NCI-H1105 (cell line): ENCODE results near the gene PDZRN4.
"Not testable (repeated sequence)": the region's sequence is repeated elsewhere in the genome, so short reads cannot be mapped to it uniquely, and the experiment has no call there.

Source experiments
- DNase-seq: peaks from one replicate; lab custom pipeline; 2025; lab: John Stamatoyannopoulos, UW

Gene PDZRN4

DNA sequence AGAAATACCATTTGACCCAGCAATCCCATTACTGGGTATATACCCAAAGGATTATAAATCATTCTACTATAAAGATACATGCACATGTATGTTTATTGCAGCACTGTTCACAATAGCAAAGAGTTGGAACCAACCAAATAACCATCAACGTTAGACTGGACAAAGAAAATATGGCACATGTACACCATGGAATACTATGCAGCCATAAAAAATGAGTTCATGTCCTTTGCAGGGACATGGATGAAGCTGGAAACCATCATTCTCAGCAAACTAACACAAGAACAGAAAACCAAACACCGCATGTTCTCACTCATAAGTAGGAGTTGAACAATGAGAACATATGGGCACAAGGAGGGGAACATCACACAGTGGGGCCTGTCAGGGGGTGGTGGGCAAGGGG is 97.3 kb downstream of the PDZRN4 start:
- not testable (repeated sequence) for DNase-seq

DNA sequence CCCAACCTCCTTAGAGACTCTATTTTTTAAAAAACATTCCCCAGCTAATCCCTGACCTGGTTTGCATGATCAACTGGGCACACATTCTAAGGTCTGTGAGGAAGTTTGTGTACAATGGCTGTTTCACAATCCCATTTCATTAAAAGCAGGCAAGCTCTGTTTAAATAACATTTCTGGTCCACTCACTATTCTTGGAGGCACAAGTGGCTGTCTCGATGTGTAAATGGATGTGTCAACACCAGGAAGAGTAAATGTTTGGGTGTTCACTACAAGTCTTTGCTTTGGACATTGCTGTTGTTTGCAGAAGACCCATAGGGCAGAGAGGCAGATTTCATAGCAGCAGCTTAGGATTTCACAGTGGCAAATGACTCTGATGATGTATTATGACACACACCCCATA is 98.3 kb downstream of the PDZRN4 start:
- DNase-seq: no peak

DNA sequence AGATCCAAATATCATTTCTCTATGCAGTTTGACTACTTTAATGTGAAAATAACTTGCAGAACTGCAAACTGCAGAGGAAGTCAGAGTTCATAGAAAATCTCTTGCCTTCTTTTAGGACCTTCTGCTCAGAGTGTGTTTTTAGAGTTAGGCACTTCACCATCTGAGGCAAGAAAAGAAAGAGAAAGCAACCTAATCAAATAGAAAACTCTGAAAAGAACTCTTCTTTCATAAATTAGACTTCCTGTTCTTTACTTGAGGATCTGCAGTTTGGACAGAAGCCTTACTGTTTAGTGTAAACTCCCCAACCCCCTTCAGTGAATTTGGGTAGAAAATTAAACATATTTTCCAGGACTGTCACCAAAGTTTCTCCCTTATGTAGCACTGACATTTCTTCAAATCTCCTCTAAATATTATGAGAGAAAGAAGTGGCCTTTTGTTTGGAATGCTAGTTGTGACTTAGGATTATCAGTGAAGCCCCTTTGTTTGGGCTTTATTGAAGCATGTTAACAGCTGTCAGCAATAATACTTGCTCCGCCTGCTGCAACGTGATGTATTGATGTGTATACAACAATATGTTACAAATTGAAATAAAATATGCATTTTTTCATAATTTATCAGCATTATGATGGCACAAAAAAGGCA is 99.5 kb downstream of the PDZRN4 start:
- no peak for DNase-seq

DNA sequence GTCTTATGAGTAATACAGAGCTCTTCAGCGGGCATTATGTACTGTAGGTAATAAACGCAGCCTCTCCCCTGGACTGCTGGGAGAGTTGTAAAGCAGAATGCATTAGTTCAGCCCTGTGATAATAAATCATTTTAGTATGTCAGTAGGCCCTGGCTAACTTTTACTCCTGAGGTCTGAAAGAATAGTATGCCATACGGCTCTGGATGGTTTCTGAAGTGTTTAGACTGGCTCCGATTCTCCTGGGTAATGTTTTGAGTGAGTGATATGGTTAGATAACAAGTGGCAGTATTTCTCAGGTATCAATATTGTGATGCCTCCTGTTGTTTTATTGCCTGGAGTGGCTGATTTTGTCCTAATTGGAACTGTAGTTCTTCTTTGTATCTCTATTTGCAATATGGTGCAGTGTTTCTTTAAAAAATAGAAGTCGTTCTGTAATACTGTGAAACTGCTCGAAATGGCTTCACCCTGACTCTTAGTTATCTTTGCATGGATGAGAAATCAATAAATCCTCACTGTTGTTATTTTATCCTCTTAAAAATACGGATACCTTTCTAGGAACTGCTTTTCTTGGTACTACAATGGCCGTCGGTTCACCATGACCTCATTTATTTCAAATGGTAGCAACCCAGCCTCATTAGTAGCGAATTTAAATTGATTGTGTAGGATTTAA is 100.2 kb downstream of the PDZRN4 start:
- DNase-seq: peak; percentile 36

DNA sequence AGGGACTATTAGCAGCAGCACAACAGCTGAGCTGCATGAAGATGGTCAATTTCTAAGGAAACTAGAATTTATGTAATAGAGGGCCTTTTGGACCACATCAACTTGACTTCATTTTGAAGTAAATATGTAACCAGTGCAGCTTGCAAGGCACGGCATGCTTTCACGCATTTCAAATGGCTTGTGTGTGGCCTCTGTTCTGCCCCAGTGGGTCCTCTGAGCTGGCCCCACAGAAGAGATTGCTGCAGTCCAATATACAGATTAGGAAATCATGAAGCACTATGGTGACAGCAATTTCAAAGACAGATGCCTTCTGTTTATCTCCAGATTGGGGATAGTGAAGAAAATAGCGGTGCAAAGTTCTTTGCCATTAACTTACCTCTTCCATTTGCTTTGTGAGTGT is 101.4 kb downstream of the PDZRN4 start:
- no peak for DNase-seq

DNA sequence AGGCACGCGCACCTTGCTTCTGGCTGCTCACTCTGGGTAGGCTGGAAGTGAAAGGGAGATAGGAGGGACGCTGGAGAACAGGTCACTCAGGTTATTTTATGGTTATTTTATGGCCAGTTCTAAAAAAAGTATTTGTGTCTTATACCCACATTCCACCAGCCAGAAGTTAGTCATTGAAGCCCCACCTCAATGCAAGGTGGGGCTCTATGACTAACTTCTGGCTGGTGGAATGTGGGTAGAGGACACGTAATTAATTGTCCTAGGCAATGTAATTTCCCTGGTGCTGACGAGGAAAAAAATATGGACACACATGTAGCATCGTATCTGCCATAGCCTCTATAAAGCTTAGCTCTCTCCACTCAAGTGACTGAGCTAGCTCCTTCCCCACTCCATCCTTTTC is 104.9 kb downstream of the PDZRN4 start:
- DNase-seq: no peak

DNA sequence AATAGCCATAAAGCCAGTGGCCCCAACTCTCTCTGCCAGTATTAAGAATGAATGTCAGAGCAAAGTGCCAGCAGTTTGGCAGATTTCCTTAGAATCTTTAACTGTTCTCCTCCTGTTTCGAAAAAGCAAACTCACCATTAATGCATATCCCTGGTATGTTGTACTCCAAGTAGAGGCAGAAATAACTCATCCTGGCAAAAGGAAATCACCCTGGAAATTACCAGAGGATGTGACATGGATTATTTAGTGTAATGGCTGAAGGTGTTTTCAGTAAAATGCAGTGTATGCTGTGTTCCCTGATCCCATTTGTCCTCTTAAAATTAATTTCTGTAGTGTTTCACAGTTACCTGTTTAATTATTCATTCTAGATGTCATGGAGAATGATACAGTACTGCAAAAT is 105.3 kb downstream of the PDZRN4 start:
- no peak for DNase-seq

DNA sequence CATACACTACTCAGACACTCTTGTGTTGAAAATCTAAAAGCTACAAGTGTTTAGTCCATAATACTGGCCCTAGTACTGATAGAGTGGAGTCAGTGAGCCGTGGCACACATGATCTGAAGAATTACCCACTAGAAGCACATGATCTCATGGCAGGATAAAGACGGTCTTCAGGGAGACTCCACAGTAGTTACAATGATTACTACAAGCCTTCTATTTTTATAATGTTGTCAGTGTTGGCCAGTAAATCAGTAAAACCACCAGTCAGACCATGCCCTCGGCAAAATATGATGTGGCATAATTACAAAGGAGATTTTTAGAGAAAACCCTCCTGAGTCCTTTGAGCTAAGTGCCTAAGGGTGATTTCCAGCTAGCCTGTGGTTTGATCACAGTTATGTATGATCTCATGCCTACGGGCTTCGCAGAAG is 114.9 kb downstream of the PDZRN4 start:
- no peak for DNase-seq

DNA sequence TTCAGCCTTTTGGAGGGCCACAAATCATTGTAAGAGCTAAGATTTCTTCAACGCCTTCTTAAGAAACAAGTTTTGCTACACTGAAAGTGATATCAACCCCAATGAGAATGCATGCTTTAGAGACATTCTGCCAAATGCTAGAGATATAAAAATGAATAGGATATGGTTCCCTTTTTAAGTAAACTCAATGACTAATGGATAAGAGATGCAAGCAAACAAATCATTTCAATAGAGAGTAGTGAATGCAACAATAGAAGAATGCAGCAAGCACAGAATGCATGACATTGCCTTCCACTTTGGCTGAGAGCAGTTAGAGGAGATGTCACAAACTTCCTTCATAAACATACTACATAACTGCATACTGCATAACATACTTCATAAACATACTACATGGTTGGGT is 116.4 kb downstream of the PDZRN4 start:
- DNase-seq: no peak

DNA sequence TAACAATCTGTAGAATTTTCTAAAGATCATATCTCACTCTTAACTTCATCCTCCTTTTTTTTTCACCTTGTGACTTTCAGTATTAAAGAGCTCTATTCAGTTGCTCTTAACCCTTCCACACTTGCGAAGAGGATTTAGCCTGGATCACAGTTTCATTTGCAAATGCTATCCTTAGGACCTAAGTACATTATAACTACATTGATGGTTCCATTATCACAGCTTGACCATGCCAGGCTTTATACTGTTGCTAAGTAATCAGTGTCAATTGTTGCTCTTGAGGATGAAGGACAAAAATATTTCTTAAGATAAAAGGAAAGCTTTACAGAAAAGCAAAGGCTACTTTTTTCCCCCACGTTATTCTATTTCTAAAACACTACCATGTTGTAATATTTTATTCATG is 122.2 kb downstream of the PDZRN4 start:
- DNase-seq: no peak

DNA sequence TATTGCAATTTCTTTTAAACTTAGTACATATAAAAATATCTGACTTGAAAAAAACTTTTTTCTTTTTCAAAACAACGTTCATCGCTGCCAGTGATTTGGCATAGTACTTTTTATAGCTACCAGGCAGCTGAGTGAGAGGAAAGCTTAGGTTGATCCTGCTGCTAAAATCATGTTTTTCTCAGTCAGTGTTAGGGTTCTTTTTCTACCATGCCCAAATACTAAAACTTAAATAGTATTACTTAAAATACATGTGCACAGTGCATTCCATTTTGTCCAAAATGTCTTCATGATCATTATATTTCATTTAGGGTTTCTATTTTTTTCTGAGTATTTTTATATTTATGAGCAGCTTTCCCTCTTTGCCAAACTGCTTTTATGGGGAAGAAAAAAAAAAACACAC is 123.8 kb downstream of the PDZRN4 start:
- no peak for DNase-seq

DNA sequence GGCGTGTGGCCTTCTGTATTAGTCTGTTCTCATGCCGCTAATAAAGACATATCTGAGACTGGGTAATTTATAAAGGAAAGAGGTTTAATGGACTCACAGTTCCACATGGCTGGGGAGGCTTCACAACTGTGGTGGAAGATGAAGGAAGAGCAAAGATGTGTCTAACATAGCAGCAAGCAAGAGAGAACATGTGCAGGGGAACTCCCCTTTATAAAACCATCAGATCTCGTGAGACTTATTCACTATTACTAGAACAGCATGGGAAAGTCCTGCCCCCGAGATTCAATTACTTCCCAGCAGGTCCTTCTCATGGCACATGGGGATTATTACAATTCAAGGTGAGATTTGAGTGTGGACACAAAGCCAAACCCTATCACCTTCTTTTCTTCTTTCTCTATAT is 124.3 kb downstream of the PDZRN4 start:
- not testable (repeated sequence) for DNase-seq

DNA sequence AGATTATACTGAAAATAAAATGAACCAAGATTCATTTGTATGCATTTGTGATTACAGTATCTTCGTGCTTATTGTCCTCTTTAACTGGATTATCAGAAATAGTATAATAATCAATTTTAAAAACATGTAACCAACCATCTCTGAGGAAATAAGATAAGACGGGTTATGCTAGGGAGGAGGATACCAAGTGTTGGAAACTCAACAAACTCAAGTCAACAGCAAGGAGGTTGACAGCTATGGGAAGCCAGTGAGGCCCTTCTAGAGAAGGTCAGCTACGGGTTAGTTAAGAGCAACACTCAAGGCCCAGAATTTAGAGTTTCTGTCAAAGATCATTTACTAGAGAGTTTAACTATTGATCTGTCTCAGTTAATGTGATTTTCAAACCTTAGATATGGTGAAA is 137.2 kb downstream of the PDZRN4 start:
- DNase-seq: no peak

DNA sequence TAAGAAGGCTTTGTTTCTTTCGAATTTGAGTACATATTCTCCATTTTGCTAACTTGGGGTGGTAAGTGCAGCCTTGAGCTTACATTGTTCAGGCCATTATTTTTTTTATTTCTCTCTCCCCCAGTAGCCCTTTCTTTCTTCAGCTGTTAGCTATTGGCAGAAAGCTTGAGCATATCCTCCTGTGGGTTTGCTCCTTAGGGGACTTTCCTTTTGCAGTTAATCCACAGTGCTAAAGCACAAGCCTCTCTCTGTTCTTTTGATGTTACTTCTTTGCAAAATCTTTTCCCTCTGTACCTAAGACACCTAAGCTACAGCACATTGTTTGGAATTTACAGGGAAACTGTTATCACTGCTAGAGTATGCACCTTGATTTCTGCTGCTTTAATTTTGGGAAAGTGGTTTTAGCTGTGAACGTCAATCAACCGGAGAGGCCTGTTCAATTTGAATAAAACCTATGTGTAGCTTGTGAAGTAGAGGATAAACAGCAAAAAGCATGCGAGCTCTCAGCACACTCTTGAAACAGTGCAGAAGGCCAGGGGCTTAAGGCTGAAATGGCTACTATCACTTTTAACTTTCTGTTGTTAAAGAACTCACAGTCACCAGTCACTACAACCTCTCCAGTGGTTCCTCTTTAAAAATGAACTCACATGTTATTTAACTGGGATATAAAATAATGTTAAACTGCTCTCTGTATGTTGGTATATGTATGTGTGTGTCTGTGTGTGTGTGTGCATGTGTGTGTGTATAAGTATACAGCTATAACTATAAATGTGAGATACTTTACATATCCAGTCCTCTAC is 139.2 kb downstream of the PDZRN4 start:
- no peak for DNase-seq

DNA sequence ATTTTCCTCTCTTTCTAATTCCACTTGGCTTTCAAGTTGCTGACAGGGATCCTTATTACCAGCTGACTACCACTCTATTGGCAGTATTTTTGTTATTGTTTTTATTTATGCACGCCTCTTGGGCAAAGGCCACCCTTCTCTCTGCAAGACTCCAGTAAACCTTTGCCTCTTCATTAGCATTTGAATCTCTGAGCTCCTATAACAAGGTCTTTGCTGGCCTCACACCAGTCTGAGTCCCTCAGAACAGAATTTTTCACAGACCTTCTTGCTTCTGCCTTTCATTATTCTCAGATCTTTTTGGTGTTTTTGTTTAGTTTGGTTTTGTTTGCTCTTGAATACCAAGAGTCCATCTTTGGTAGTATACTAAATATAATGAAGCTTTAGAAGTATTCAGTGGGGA is 145.9 kb downstream of the PDZRN4 start:
- no peak for DNase-seq

DNA sequence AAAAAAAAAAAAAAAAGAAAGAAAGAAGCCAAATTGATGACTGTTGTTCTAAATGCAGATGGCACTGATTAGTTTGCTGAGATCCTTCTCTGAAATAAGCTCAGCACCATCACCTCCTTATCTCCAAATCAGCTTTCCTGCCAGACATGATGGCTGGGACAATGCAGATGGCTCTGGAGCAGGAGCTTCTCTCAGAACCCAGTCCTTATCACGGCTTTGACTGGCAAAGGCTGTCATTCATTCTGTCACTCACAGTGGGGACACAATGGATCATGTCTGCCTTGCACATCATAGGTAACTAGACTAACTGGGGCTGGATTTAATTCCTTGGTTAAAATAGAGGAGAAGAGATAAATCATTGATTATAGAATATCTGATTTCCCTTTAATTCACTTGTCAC is 146.3 kb downstream of the PDZRN4 start:
- DNase-seq: no peak

DNA sequence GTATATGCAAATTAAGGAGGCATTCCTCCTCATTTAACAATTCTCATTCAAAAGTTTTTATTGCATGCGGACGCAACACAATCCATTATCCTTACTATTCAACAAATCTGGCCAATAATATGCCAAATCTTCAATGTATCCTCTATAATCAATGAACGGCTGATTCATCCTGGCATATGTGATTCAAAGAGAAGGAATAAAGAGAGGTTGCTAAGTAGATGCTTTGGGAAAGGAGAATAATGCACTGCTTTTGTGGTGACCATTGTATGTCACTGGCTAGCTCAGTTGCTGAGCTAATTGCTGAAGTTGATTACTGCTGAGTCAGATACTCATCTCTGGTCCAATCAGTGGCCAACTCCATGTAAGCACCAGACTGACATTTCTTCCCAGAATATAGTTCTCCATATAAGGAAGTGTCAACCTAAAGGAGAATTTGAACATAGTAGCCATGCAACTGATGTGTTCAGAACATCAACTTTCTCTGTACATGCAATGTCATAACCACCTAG is 148.0 kb downstream of the PDZRN4 start:
- no peak for DNase-seq

DNA sequence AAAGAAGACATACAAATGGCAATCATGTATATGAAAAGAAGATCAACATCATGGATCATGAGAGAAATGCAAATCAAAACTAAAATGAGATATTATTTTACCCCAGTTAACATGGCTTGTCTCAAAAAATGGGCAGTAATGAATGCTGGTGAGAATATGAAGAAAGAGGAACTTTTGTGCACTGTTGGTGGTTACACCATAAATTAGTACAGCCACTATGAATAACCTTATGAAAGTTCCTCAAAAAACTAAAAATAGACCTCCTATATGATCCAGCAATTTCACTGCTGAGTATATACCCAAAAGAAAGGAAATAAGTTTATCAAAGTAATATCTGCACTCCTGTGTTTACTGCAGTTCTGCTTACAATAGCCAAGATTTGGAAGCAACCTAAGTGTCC is 151.7 kb downstream of the PDZRN4 start:
- no peak for DNase-seq

DNA sequence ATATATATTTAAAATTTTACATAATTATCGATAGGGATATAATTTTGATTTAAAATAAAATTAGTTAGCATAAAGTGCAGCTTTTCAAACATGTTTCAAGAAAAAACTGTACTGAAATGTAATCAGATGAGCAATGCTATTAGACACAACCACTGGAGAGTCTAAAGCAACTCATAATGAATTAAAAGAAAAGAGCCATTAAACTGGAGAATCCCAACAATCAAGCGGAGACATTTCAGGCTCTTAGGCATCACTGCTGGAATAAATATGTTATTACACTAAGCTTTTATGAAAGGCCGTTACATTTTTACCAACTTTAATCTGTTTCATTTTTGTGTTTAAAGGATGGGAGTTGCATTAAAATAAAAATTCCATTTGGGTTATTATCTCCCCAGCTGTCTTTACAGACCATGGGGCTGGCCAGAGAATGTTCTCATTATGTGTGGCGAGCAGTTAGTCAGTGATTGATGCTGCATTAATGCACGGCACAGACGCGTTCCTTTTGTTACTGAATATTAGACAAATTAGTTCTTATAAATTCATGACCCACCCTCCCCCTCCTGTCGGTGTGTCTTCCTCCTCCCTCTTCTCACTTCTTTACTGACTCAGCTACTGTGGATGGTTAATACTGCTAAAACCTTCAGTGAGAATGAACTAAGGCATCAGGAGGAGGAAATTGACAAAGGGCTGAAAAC is 156.8 kb downstream of the PDZRN4 start:
- DNase-seq: no peak

DNA sequence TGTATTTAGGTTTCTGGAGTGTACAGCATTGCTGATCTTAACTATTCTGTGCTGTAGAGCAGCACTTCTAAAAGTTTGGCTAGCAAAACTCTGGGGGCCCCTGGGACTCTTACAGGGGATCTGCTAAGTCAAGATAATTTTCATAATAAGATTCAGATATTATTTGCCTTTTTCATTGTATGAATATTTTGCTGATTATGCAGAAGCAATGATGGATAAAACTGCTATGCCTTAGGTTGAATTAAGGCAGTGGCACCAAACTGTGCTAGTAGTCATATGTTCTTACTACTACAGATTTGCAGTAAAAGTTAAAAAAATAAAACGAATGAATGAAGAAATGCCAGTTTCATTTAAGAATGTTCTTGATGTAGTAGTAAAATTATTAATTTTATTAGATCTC is 160.1 kb downstream of the PDZRN4 start:
- DNase-seq: no peak

DNA sequence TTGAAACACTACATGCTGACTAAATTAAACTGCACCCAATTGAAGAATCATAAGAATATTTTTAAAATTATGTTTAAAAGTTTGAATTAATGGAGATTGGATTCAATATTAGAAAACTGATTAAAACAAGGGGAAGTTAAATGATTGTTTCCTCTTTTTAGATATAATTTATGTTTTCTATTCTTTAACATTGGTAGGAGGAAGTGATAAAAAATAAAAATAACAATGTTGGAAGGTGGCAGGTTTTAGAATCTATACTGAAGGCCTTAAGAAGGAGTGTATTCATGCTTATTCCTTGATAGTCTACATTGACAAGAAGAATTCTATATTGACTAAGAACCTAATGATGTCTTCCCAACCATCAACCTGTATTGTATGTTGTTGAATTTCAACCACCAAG is 168.1 kb downstream of the PDZRN4 start:
- no peak for DNase-seq

DNA sequence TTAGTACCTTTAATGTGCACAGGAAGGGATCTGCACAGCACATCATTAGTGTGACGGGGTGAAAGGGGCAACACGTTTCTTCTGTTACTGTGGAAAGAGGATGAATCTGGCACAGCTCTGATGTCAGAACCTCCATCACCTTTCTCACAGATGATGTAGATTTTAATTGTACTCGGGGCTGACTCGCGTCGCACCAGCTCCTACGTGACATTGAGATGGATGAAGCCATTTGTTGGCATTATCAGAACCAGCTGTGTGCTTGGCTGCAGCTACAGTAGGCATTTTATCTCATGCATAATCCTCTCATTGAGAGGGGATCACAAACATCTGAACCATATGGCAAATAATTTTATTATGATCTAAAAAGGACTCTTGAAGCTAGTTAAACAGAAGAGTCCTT is 173.6 kb downstream of the PDZRN4 start:
- peak; percentile 24 for DNase-seq
